GM12878 (cell line): Measurements from ENCODE around the gene VLDLR. TPM values are rescaled to one million over a fixed set of nuclear protein-coding genes. Genes with fewer than 3 reads are reported as not detected.

Experiments
- ATAC-seq: fragments of 200-7000 bp; cut with Tn5 transposase; 3 replicates; pipeline ENCODE4 v1.9.1; 2020; ENCODE audit warnings: mild to moderate bottlenecking, moderate library complexity
- BruUV-seq: library from RNA; stranded (reverse); fragments of 400-500 nt; replicated peaks from 2 replicates; lab custom pipeline; 2021; lab: Mats Ljungman, UMichigan
- CTCF ChIA-PET: fragments of 300-600 bp; sonication (Branson Sonifier 250); formaldehyde crosslinking; extraction: SDS; loops from one replicate; lab custom pipeline; 2021; ENCODE audit warnings: inconsistent platforms; lab: Yijun Ruan, JAX
- POLR2A ChIA-PET: fragments of 350-600 bp; formaldehyde crosslinking; extraction: SDS; loops from one replicate; lab custom pipeline; 2021; ENCODE audit warnings: inconsistent platforms; lab: Charles Lee
- RAD21 ChIA-PET: fragments of 300-600 bp; sonication (Branson Sonifier 250); formaldehyde crosslinking; loops from one replicate; lab custom pipeline; 2023; ENCODE audit warnings: antibody characterized with exemption; ENCODE audit not compliant: unreplicated experiment; lab: Charles Lee
- SMC1A ChIA-PET: fragments of 300-600 bp; sonication (Branson Sonifier 250); formaldehyde crosslinking; loops from one replicate; lab custom pipeline; 2023; ENCODE audit not compliant: unreplicated experiment, uncharacterized antibody; lab: Charles Lee
- DNase-seq: peaks from one replicate; pipeline ENCODE4 v3.0.0-alpha.2; 2011; ENCODE audit warnings: low read depth, low spot score
- FAIRE-seq: peaks from 3 replicates; lab custom pipeline; 2011; peaks lifted over from hg19 to GRCh38; lab: Jason Lieb, UNC
- H2AFZ ChIP-seq: 2 replicates; pipeline ENCODE4 v1.6.0; 2011; ENCODE audit warnings: low read depth, low read length, control low read depth; ENCODE audit not compliant: control insufficient read depth
- H3K27ac ChIP-seq: 2 replicates; pipeline ENCODE4 v1.5.1; 2011; ENCODE audit warnings: control low read depth; ENCODE audit not compliant: control insufficient read depth, insufficient read depth
- H3K27me3 ChIP-seq, 2 experiments: replicated peaks in 1 of 2; 2 replicates each; pipeline versions ENCODE4 v1.6.0 to v1.6.1; 2011; ENCODE audit warnings: low read length in 1 of 2; ENCODE audit not compliant: control insufficient read depth in 2 of 2, insufficient read depth in 2 of 2
- H3K36me3 ChIP-seq, 2 experiments: 2 replicates each; pipeline ENCODE4 v1.5.1; 2011; ENCODE audit warnings: low read length in 1 of 2; ENCODE audit not compliant: control insufficient read depth in 2 of 2, insufficient read depth in 2 of 2
- H3K4me1 ChIP-seq: 2 replicates; pipeline ENCODE4 v1.6.1; 2011; ENCODE audit warnings: mild to moderate bottlenecking, low read length, moderate library complexity, mixed read lengths; ENCODE audit not compliant: control insufficient read depth, insufficient read depth
- H3K4me2 ChIP-seq: 2 replicates; pipeline ENCODE4 v1.6.0; 2011; ENCODE audit warnings: control low read depth; ENCODE audit not compliant: control insufficient read depth, insufficient read depth
- H3K4me3 ChIP-seq: fragments of 200-600 bp; sonication (generic); 2 replicates; pipeline ENCODE4 v1.5.1; 2016
- H3K79me2 ChIP-seq: 2 replicates; pipeline ENCODE4 v1.6.0; 2011; ENCODE audit warnings: low read length; ENCODE audit not compliant: control insufficient read depth, insufficient read depth
- H3K9ac ChIP-seq: 2 replicates; pipeline ENCODE4 v1.8.0; 2011; ENCODE audit warnings: low read length, control low read depth, mixed read lengths; ENCODE audit not compliant: control insufficient read depth, insufficient read depth
- H3K9me3 ChIP-seq: replicated peaks from 3 replicates; pipeline ENCODE4 v1.5.1; 2011; ENCODE audit warnings: mild to moderate bottlenecking, low read length; ENCODE audit not compliant: control insufficient read depth, insufficient read depth
- H4K20me1 ChIP-seq: 2 replicates; pipeline ENCODE4 v1.6.0; 2011; ENCODE audit not compliant: control insufficient read depth, insufficient read depth
- ASH2L ChIP-seq: fragments of 300-600, 200-600 bp; sonication (generic); IDR thresholded peaks from 2 replicates; pipeline ENCODE4 v1.6.1; 2017; ENCODE audit warnings: low read depth, mild to moderate bottlenecking, borderline replicate concordance
- ESRRA ChIP-seq: IDR thresholded peaks from 2 replicates; pipeline ENCODE4 v1.6.1; 2012; ENCODE audit warnings: mild to moderate bottlenecking, low read length, improper control_type of control experiment
- HDAC2 ChIP-seq: fragments of 200-600 bp; sonication (generic); IDR thresholded peaks from 2 replicates; pipeline ENCODE4 v1.6.1; 2017
- KAT2A ChIP-seq: conservative IDR thresholded peaks from 2 replicates; pipeline ENCODE4 v1.6.1; 2011; ENCODE audit warnings: low read depth, low read length; ENCODE audit not compliant: control insufficient read depth
- MTA3 ChIP-seq: IDR thresholded peaks from 2 replicates; pipeline ENCODE4 v1.6.1; 2012; ENCODE audit warnings: low read length, inconsistent platforms, borderline replicate concordance
- RCOR1 ChIP-seq: conservative IDR thresholded peaks from 2 replicates; pipeline ENCODE4 v1.6.1; 2012; ENCODE audit warnings: low read depth, low read length, improper control_type of control experiment
- SUZ12 ChIP-seq: fragments of 200-600 bp; sonication (generic); IDR thresholded peaks from one replicate; pipeline ENCODE4 v1.6.1; 2018; ENCODE audit warnings: antibody characterized with exemption, mild to moderate bottlenecking; ENCODE audit not compliant: unreplicated experiment
- ZBED1 ChIP-seq: IDR thresholded peaks from 2 replicates; pipeline ENCODE4 v1.6.1; 2016; ENCODE audit warnings: borderline replicate concordance
- WGBS: methylation state at CpG from one replicate; pipeline ENCODE4 v1.1.6; 2016; ENCODE audit warnings: low lambda C conversion rate; ENCODE audit not compliant: insufficient replicate concordance, insufficient coverage; ENCODE audit errors: missing lambda C conversion rate; 5-methylcytosine and 5-hydroxymethylcytosine counted together
- in situ Hi-C: fragments of 300-500 bp; cut with MboI; formaldehyde crosslinking; loops from 9 replicates; pipeline ENCODE4 v1.14.3; 2018; ENCODE audit warnings: mixed read lengths
- intact Hi-C: fragments of 100-400 bp; cut with micrococcal nuclease; formaldehyde crosslinking; loops from one replicate; pipeline ENCODE4 v1.14.2; 2022; ENCODE audit not compliant: unreplicated experiment
- polyA plus RNA-seq, 11 experiments: library from polyadenylated mRNA; depleted of rRNA in 4 of 11; unstranded in 6 of 11; stranded (reverse) in 5 of 11; fragments of >200 nt; fragmentation: Nextera tagmentation in 4 of 11; fragmentation: Illumina TruSeq in 1 of 11; extraction: Ambion mirVana in 4 of 11; extraction: Trizol in 1 of 11; gene quantifications; 1 replicate in 1 of 11; 2 replicates in 10 of 11; pipeline versions ENCODE4 v1.2.1 to v1.2.3, GENCODE V29; 2011 to 2016; ENCODE audit warnings: inconsistent platforms in 2 of 11, missing spikeins in 2 of 11, low read depth in 1 of 11
- total RNA-seq, 4 experiments: library from RNA; depleted of rRNA in 3 of 4; stranded (reverse); fragments of >200 nt in 3 of 4; fragmentation: Illumina TruSeq in 1 of 4; extraction: Trizol in 1 of 4; gene quantifications; 2 replicates each; pipeline versions ENCODE4 v1.2.1 to v1.2.3, GENCODE V29; 2013 to 2021
- TF ChIP-seq, protein P1 (sequence below): fragments of 450-650 bp; IDR thresholded peaks from 2 replicates; pipeline ENCODE4 v1.6.1; 2017; ENCODE audit warnings: low read depth, mild to moderate bottlenecking, moderate library complexity

VLDLR gene
- total and polyA plus RNA-seq, 10 of the 15 experiments (the other 5 are each of a cell fraction or from before 2014, with no cell fraction given) = 0.14 to 5.9 (median 0.57) TPM

DNA sequence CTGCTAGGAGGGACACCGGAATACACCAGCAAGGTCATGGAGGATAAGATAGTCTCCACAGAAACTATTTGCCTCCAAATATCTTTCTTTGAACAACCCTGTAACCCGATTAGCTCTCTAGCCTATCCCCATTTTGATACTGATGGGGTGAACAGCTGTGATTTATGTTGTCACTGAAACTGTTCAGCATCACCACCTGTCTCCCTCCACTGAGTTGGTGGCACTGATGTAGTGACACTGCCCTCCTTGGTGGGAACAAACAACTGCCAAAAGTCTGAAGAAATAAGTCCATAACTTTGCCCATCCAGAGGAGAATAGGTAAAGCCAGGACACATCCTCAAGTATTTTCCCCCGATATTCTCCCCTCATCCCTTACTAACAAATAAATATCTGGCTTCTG, 71.5 kb downstream of the VLDLR start:
- H3K27me3 ChIP-seq = no peaks in the 10 kb centered on the region
- no peak overlapping the region for H3K4me3 ChIP-seq
- DNase-seq = no peak
- POLR2A ChIA-PET = no interaction called here
- WGBS = 93% methylated on average over 3 of the region's 3 CpGs
- CTCF ChIA-PET = no interaction called here
- peaks cover 4% of the 10 kb centered on the region; the same call in 1 of the 2 replicates for H3K4me1 ChIP-seq
- no peaks in the 10 kb centered on the region for H3K79me2 ChIP-seq
- H3K4me2 ChIP-seq = no peak overlapping the region
- no peak overlapping the region for H3K9ac ChIP-seq
- H3K9me3 ChIP-seq = peaks cover 3% of the 10 kb centered on the region
- no peaks in the 10 kb centered on the region for H4K20me1 ChIP-seq
- no peak for ATAC-seq
- RAD21 ChIA-PET = no interaction called here
- SMC1A ChIA-PET = interaction anchor here (0.5 kb wide), 1 partner anchor 52 kb away, joined by 3 read pairs; no protein-coding TSS in a partner anchor
- H2AFZ ChIP-seq = no peak overlapping the region
- TF ChIP-seq MTA3 = no peak
- TF ChIP-seq RCOR1 = no peak
- no peak for TF ChIP-seq ASH2L
- no peak for TF ChIP-seq ZBED1
- no peak for TF ChIP-seq HDAC2
- no peak for TF ChIP-seq SUZ12
- TF ChIP-seq ESRRA = no peak
- no peak for TF ChIP-seq KAT2A
- TF ChIP-seq, protein P1, sequence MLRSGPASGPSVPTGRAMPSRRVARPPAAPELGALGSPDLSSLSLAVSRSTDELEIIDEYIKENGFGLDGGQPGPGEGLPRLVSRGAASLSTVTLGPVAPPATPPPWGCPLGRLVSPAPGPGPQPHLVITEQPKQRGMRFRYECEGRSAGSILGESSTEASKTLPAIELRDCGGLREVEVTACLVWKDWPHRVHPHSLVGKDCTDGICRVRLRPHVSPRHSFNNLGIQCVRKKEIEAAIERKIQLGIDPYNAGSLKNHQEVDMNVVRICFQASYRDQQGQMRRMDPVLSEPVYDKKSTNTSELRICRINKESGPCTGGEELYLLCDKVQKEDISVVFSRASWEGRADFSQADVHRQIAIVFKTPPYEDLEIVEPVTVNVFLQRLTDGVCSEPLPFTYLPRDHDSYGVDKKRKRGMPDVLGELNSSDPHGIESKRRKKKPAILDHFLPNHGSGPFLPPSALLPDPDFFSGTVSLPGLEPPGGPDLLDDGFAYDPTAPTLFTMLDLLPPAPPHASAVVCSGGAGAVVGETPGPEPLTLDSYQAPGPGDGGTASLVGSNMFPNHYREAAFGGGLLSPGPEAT = no peak
- intact Hi-C loops = no loop called here
- BruUV-seq = no TSS peak
- H3K36me3 ChIP-seq = no peaks in the 10 kb centered on the region
- no peak for FAIRE-seq
- H3K27ac ChIP-seq = no peak overlapping the region
- in situ Hi-C loops = no loop called here
